HG02885 (cell line): ENCODE measurements around the gene AP1G2.

ENCODE experiments used
- ATAC-seq: cut with Tn5 transposase; IDR thresholded peaks from one replicate; pipeline ENCODE4 v1.9.1; 2021; ENCODE audit warnings: mild to moderate bottlenecking; ENCODE audit not compliant: unreplicated experiment, poor library complexity

AP1G2 gene

GRCh38 chr14:23559010-23559925 is 8.3 kb downstream of the AP1G2 start:
- no peak for ATAC-seq

- no peak for ATAC-seq
Observed at GRCh38 chr14:23558346-23559009, 9.1 kb downstream of the AP1G2 start.

GRCh38 chr14:23557946-23558345 is 9.6 kb downstream of the AP1G2 start:
- ATAC-seq = no peak

- no peak for ATAC-seq
Observed at GRCh38 chr14:23557521-23557920, 10.1 kb downstream of the AP1G2 start.

GRCh38 chr14:23556700-23557440 is 10.7 kb downstream of the AP1G2 start:
- ATAC-seq = no peak

- peak; percentile 84 for ATAC-seq
Observed at GRCh38 chr14:23555882-23556699, 11.5 kb downstream of the AP1G2 start, which contains the start of gene THTPA. Gene THTPA (plus strand): TSS chr14:23556271. CDS start chr14:23556758, 487 bp downstream.

- no peak for ATAC-seq
Observed at GRCh38 chr14:23555533-23555881, 12.1 kb downstream of the AP1G2 start.

GRCh38 chr14:23551266-23552028 is 16.1 kb downstream of the AP1G2 start, which contains the start of gene ZFHX2:
Gene ZFHX2 (minus strand): TSS chr14:23551765. CDS start chr14:23535325, 16,440 bp downstream.
- peak; percentile 62 for ATAC-seq

GRCh38 chr14:23550812-23551265 is 16.8 kb downstream of the AP1G2 start:
- ATAC-seq = no peak

GRCh38 chr14:23550131-23550811 is 17.3 kb downstream of the AP1G2 start:
- no peak for ATAC-seq

GRCh38 chr14:23548351-23549318 is 19.0 kb downstream of the AP1G2 start:
- ATAC-seq = no peak

- ATAC-seq = no peak
Observed at GRCh38 chr14:23547924-23548323, 19.7 kb downstream of the AP1G2 start.

GRCh38 chr14:23546450-23547035 is 21.0 kb downstream of the AP1G2 start:
- ATAC-seq = no peak

GRCh38 chr14:23545740-23546365 is 21.7 kb downstream of the AP1G2 start:
- no peak for ATAC-seq

GRCh38 chr14:23544511-23545447 is 22.8 kb downstream of the AP1G2 start:
- no peak for ATAC-seq

- ATAC-seq = no peak
Observed at GRCh38 chr14:23543403-23543802, 24.2 kb downstream of the AP1G2 start.
